HCT116 (cell line): ENCODE measurements around the gene ABCA9. TPM values are rescaled to one million over a fixed set of nuclear protein-coding genes. Genes with fewer than 3 reads are reported as not detected.
A peak's percentile ranks its signal among the peaks of the same experiment; 100 is the strongest.

Experiments
- ATAC-seq: fragments of 200-7000 bp; cut with Tn5 transposase; 2 replicates; pipeline ENCODE4 v1.9.1; 2020; ENCODE audit warnings: mild to moderate bottlenecking, moderate library complexity
- BruUV-seq: library from RNA; stranded (reverse); fragments of 400-500 nt; replicated peaks from 2 replicates; lab custom pipeline; 2021; lab: Mats Ljungman, UMichigan
- CTCF ChIA-PET: fragments of 300-600 bp; sonication (Branson Sonifier 250); formaldehyde crosslinking; loops from one replicate; lab custom pipeline; 2021; ENCODE audit warnings: antibody characterized with exemption; lab: Charles Lee
- POLR2A ChIA-PET: fragments of 300-600, 350-600 bp; sonication (Branson Sonifier 250); formaldehyde crosslinking; loops from one replicate; lab custom pipeline; 2021; ENCODE audit warnings: antibody characterized with exemption; lab: Charles Lee
- RAD21 ChIA-PET, 2 experiments: fragments of 300-600 bp; sonication (Branson Sonifier 250); formaldehyde crosslinking; loops; one replicate each; lab custom pipeline; 2023; ENCODE audit warnings: low total read pairs in 2 of 2; ENCODE audit not compliant: uncharacterized antibody in 2 of 2, unreplicated experiment in 2 of 2, low non-redundant PET in 1 of 2; lab: Charles Lee
- DNase-seq: peaks from one replicate; pipeline ENCODE4 v3.0.0-alpha.2; 2010; ENCODE audit warnings: low read depth, low spot score
- H2AFZ ChIP-seq: fragments of 200-600 bp; shearing (Covaris generic), sonication (generic); 2 replicates; pipeline ENCODE4 v1.6.1; 2017; ENCODE audit warnings: low read depth, mixed run types, mixed read lengths, antibody characterized with exemption, low read length; ENCODE audit not compliant: poor library complexity, severe bottlenecking
- H3K27ac ChIP-seq: 2 replicates; pipeline ENCODE4 v1.5.1; 2012; ENCODE audit warnings: low read depth, low read length
- H3K27me3 ChIP-seq: fragments of 200-600 bp; sonication (generic); 2 replicates; pipeline ENCODE4 v1.6.1; 2016; ENCODE audit warnings: mixed run types, low read length, mixed read lengths; ENCODE audit not compliant: insufficient read depth
- H3K36me3 ChIP-seq, 2 experiments: fragments of 200-500 bp in 1 of 2; fragments of 200-600 bp in 1 of 2; sonication (Bioruptor generic) in 1 of 2; sonication (generic) in 1 of 2; 2 replicates each; pipeline versions ENCODE4 v1.5.1 to v1.6.1; 2014 to 2016; ENCODE audit warnings: low read length in 2 of 2, inconsistent platforms in 1 of 2, mixed read lengths in 1 of 2, mixed run types in 1 of 2; ENCODE audit not compliant: insufficient read depth in 2 of 2, control insufficient read depth in 1 of 2
- H3K4me1 ChIP-seq, 2 experiments: fragments of 200-600 bp in 1 of 2; sonication (generic) in 1 of 2; 2 replicates each; pipeline versions ENCODE4 v1.5.1 to v1.6.1; 2012 to 2017; ENCODE audit warnings: low read length in 2 of 2, inconsistent platforms in 1 of 2, mild to moderate bottlenecking in 1 of 2, mixed read lengths in 1 of 2, mixed run types in 1 of 2, moderate library complexity in 1 of 2; ENCODE audit not compliant: insufficient read depth in 2 of 2, control insufficient read depth in 1 of 2
- H3K4me2 ChIP-seq: fragments of 200-600 bp; sonication (generic); 2 replicates; pipeline ENCODE4 v1.6.1; 2017; ENCODE audit warnings: mixed run types, low read length, mixed read lengths
- H3K4me3 ChIP-seq, 2 experiments: fragments of 200-600 bp in 1 of 2; sonication (generic) in 1 of 2; replicated peaks in 1 of 2; 2 replicates each; pipeline ENCODE4 v1.5.1; 2011 to 2016; ENCODE audit warnings: low read length in 2 of 2, control low read depth in 1 of 2, low read depth in 1 of 2, mild to moderate bottlenecking in 1 of 2, mixed read lengths in 1 of 2, mixed run types in 1 of 2
- H3K79me2 ChIP-seq: fragments of 200-600 bp; sonication (generic); 2 replicates; pipeline ENCODE4 v1.6.1; 2017; ENCODE audit warnings: mild to moderate bottlenecking, mixed run types, low read length, moderate library complexity, mixed read lengths; ENCODE audit not compliant: insufficient read depth
- H3K9ac ChIP-seq: fragments of 200-600 bp; sonication (generic); 2 replicates; pipeline ENCODE4 v1.6.1; 2016; ENCODE audit warnings: low read length, mixed read lengths
- H3K9me2 ChIP-seq: fragments of 200-600 bp; sonication (generic), shearing (Covaris generic); 2 replicates; pipeline ENCODE4 v1.6.1; 2017; ENCODE audit warnings: mixed run types, mild to moderate bottlenecking, moderate library complexity; ENCODE audit not compliant: insufficient read depth
- H3K9me3 ChIP-seq, 2 experiments: fragments of 200-500 bp in 1 of 2; fragments of 200-600 bp in 1 of 2; sonication (Bioruptor generic) in 1 of 2; sonication (generic) in 1 of 2; 2 replicates each; pipeline ENCODE4 v1.6.1; 2014 to 2017; ENCODE audit warnings: low read length in 2 of 2, mixed read lengths in 2 of 2, inconsistent platforms in 1 of 2, low read depth in 1 of 2, mild to moderate bottlenecking in 1 of 2, mixed run types in 1 of 2, moderate library complexity in 1 of 2; ENCODE audit not compliant: control insufficient read depth in 1 of 2, insufficient read depth in 1 of 2
- H4K20me1 ChIP-seq: fragments of 200-600 bp; sonication (generic), shearing (Covaris generic); 2 replicates; pipeline ENCODE4 v1.6.1; 2017; ENCODE audit warnings: mixed run types, mild to moderate bottlenecking, moderate library complexity; ENCODE audit not compliant: insufficient read depth
- CBX3 ChIP-seq: IDR thresholded peaks from 2 replicates; pipeline ENCODE4 v1.6.1; 2012; ENCODE audit warnings: low read depth
- CEBPB ChIP-seq: IDR thresholded peaks from 2 replicates; pipeline ENCODE4 v1.6.1; 2012; ENCODE audit warnings: low read depth
- EGR1 ChIP-seq: IDR thresholded peaks from 2 replicates; pipeline ENCODE4 v1.6.1; 2012; ENCODE audit warnings: low read depth
- ELF1 ChIP-seq: IDR thresholded peaks from 2 replicates; pipeline ENCODE4 v1.6.1; 2012; ENCODE audit warnings: low read depth, borderline replicate concordance
- EZH2phosphoT487 ChIP-seq: fragments of 200-600 bp; IDR thresholded peaks from 2 replicates; pipeline ENCODE4 v1.6.1; 2018; ENCODE audit warnings: antibody characterized with exemption, borderline replicate concordance
- FOSL1 ChIP-seq: IDR thresholded peaks from 2 replicates; pipeline ENCODE4 v1.6.1; 2012; ENCODE audit warnings: low read depth
- JUND ChIP-seq: IDR thresholded peaks from 2 replicates; pipeline ENCODE4 v1.6.1; 2012
- POLR2A ChIP-seq: IDR thresholded peaks from 2 replicates; pipeline ENCODE4 v1.7.0; 2011; ENCODE audit warnings: borderline replicate concordance; ENCODE audit not compliant: insufficient read depth, insufficient read length; ENCODE audit errors: extremely low read depth
- POLR2AphosphoS5 ChIP-seq: IDR thresholded peaks from 2 replicates; pipeline ENCODE4 v1.6.1; 2011; ENCODE audit warnings: mild to moderate bottlenecking, low read depth, low read length, moderate library complexity
- RAD21 ChIP-seq: IDR thresholded peaks from 2 replicates; pipeline ENCODE4 v1.6.1; 2012; ENCODE audit warnings: low read depth, mild to moderate bottlenecking
- SIN3A ChIP-seq: IDR thresholded peaks from 2 replicates; pipeline ENCODE4 v1.6.1; 2012; ENCODE audit warnings: low read depth
- ZFX ChIP-seq: fragments of 450-650 bp; IDR thresholded peaks from 2 replicates; pipeline ENCODE4 v1.6.1; 2017
- intact Hi-C: fragments of 100-400 bp; cut with micrococcal nuclease; formaldehyde crosslinking; loops from 2 replicates; pipeline ENCODE4 v1.10.0; 2022
- total RNA-seq: library from RNA; stranded (reverse); gene quantifications from one replicate; pipeline ENCODE4 v1.2.1, GENCODE V29; 2021; ENCODE audit not compliant: unreplicated experiment
- TF ChIP-seq, protein P1 (sequence below): IDR thresholded peaks from 2 replicates; pipeline ENCODE4 v1.6.1; 2011; ENCODE audit warnings: mild to moderate bottlenecking, low read length, moderate library complexity; ENCODE audit not compliant: insufficient replicate concordance; ENCODE audit errors: extremely low read depth
- TF ChIP-seq, protein P2 (sequence below), 3 experiments: fragments of 200-600 bp in 1 of 3; sonication (generic) in 1 of 3; IDR thresholded peaks in 2 of 3; conservative IDR thresholded peaks in 1 of 3; 2 replicates each; pipeline ENCODE4 v1.5.1; 2012 to 2017; ENCODE audit warnings: low read depth in 2 of 3, low read length in 2 of 3, antibody characterized with exemption in 1 of 3, borderline replicate concordance in 1 of 3, control low read depth in 1 of 3, mild to moderate bottlenecking in 1 of 3, mixed read lengths in 1 of 3, mixed run types in 1 of 3, moderate library complexity in 1 of 3; ENCODE audit not compliant: insufficient read depth in 1 of 3

Gene ABCA9
- total RNA-seq, 1 experiment from 2014 or later: not detected

DNA sequence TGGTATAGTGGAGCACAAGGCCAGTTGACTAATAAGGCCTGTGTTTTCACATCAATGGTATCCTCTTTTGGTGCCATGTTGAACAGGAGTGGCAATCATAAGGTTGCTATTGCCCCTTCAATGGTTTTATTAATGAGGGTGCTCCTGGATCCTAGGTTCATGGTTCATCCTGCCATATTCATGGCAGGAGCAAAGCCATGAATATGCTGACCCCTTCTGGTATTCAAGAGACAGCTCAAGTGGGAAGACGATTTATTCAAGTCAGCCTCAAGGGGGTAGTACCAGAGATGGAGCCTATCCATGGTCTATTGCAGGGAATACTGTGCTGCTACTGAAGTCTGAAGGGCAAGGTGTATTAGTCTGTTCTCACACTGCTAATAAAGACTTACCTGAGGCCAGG, 2.6 kb downstream of the ABCA9 start:
- peak; percentile 31 for DNase-seq
- ChIA-PET RAD21 (interaction anchor here in 1 of 2 experiments (0.9 kb wide), 1 partner anchor 287 kb away, joined by 3 read pairs; no protein-coding TSS in a partner anchor), CTCF (interaction anchor here (1.0 to 2.6 kb wide), 7 partner anchors 8 to 287 kb away, joined by 3 to 9 read pairs (median 5); no protein-coding TSS in a partner anchor), POLR2A (no interaction called here)
- no peak overlapping the region for H2AFZ ChIP-seq
- H3K9ac ChIP-seq: no peak overlapping the region
- TF ChIP-seq ZFX (no peak), CEBPB (no peak), CBX3 (peak; percentile 59), EGR1 (no peak), POLR2AphosphoS5 (no peak), ELF1 (no peak), RAD21 (peak; percentile 71), SIN3A (no peak), JUND (no peak), POLR2A (no peak), EZH2phosphoT487 (no peak), FOSL1 (no peak)
- TF ChIP-seq, protein P1, sequence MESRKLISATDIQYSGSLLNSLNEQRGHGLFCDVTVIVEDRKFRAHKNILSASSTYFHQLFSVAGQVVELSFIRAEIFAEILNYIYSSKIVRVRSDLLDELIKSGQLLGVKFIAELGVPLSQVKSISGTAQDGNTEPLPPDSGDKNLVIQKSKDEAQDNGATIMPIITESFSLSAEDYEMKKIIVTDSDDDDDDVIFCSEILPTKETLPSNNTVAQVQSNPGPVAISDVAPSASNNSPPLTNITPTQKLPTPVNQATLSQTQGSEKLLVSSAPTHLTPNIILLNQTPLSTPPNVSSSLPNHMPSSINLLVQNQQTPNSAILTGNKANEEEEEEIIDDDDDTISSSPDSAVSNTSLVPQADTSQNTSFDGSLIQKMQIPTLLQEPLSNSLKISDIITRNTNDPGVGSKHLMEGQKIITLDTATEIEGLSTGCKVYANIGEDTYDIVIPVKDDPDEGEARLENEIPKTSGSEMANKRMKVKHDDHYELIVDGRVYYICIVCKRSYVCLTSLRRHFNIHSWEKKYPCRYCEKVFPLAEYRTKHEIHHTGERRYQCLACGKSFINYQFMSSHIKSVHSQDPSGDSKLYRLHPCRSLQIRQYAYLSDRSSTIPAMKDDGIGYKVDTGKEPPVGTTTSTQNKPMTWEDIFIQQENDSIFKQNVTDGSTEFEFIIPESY: no peak
- TF ChIP-seq, protein P2, sequence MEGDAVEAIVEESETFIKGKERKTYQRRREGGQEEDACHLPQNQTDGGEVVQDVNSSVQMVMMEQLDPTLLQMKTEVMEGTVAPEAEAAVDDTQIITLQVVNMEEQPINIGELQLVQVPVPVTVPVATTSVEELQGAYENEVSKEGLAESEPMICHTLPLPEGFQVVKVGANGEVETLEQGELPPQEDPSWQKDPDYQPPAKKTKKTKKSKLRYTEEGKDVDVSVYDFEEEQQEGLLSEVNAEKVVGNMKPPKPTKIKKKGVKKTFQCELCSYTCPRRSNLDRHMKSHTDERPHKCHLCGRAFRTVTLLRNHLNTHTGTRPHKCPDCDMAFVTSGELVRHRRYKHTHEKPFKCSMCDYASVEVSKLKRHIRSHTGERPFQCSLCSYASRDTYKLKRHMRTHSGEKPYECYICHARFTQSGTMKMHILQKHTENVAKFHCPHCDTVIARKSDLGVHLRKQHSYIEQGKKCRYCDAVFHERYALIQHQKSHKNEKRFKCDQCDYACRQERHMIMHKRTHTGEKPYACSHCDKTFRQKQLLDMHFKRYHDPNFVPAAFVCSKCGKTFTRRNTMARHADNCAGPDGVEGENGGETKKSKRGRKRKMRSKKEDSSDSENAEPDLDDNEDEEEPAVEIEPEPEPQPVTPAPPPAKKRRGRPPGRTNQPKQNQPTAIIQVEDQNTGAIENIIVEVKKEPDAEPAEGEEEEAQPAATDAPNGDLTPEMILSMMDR (IDR thresholded peaks at IDR 0.05 in 2 of 3, conservative IDR thresholded peaks at IDR 0.05 in 1 of 3; ENCODE audit: borderline replicate concordance in 1 of 3, insufficient read depth in 1 of 3, low read depth in 2 of 3, low read length in 2 of 3): peak; percentile 64 to 95 (median 67)
- no peak overlapping the region for H3K27ac ChIP-seq
- no peak overlapping the region for H3K4me2 ChIP-seq
- H3K79me2 ChIP-seq: no peaks in the 10 kb centered on the region
- no peaks in the 10 kb centered on the region for H3K9me3 ChIP-seq
- peak; percentile 91 for ATAC-seq
- no peaks in the 10 kb centered on the region for H3K4me1 ChIP-seq
- intact Hi-C loops: loop anchor here (1.0 kb wide), 2 partner anchors 177 to 281 kb away; no protein-coding TSS in a partner anchor
- no peaks in the 10 kb centered on the region for H3K36me3 ChIP-seq
- no peaks in the 10 kb centered on the region for H3K27me3 ChIP-seq
- H3K9me2 ChIP-seq: no peaks in the 10 kb centered on the region
- H3K4me3 ChIP-seq: no peak overlapping the region
- BruUV-seq: no TSS peak
- no peaks in the 10 kb centered on the region for H4K20me1 ChIP-seq
